HG03108 (cell line): Measurements from ENCODE around the gene PPP3CB.

Experiments
- ATAC-seq: cut with Tn5 transposase; IDR thresholded peaks from one replicate; pipeline ENCODE4 v1.9.1; 2021; ENCODE audit warnings: moderate library complexity; ENCODE audit not compliant: unreplicated experiment

The PPP3CB gene

DNA sequence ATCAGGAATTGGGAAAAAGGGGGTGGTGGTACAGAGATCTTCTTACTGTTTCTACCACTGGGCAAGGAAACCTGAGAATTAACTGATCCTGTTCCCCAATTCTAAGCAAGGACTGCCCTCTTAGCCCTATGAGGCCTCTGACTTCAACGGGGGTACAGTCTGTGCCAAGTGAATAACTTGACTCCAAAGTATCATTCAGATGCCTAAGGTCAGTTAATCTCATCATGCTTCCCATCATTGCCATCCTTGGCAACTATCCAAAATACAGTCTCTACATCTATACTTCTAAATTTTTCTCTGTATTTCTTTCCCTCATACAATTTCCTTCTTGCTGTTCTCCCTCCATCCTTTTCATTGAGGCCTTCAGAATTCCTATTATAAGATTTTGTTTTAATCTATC is 10.5 kb downstream of the PPP3CB start:
- no peak for ATAC-seq

DNA sequence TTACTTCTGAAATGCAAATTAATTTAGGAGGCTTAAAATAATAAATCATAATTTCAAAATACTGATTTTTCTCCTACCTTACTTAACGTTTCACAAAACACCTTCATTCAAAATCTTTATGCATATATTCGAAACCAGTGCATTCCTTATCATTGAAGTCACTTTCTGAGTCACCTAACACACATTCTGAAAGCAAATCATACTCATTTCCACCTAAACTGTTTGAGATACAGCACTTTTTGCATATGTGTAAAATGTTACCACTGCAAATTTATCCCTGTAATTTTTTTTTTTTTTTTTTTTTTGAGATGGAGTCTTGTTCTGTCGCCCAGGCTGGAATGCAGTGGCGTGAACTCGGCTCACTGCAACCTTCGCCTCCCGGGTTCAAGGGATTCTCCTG is 15.7 kb downstream of the PPP3CB start:
- ATAC-seq: no peak

DNA sequence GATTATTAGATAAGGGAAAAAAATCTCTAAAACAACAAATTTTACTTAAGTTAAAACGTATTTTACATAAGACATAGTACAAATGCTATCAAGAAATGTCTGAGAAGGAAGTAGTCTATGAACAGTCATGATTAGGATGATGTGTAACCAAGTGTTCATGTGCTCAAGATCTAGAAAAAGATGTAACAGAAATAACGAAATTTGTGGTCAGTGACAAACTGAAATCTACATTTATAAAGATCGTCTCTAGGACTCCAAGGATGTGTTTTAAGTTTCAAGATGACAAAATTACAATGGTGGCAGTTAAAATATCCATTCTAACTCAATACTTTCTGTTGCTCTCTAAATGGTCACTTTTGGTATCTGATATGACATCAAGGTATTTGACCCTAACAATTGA is 17.2 kb downstream of the PPP3CB start:
- no peak for ATAC-seq

DNA sequence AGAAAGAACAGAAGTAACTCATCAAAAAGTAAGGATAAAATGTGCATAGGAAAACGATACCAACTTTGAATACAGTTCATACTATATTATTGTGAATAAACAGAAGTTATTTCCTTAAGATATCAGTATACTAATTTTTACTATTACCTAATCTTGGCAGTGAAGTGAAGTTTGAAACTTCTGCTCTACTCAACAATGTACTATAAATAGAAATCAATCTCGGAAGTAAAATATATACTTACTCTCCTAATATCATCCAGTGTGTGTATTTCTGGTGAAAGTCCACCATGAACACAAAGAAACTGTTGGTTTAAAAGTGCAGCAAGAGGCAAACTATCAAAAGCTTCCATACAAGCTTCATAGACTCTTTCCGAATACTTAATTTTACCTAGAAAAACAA is 24.6 kb downstream of the PPP3CB start:
- ATAC-seq: no peak

DNA sequence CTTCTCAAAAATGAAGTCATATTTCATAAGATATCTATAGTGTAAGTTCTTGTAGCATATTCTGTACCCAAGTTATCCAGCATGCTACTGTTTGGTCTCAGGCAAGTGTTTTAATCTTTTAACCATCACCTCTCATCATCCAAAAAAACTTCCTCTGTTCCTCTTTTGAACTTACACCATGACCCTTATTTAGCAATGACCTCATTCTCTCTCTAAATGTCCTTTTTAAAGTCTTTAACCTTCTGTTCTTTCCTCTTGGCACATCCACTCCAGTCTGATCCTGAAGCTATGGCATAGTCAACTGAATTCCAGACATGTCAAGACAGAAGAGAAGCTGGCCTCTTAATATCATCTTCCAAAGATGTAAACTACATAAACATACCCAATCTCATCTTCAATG is 26.2 kb downstream of the PPP3CB start:
- no peak for ATAC-seq

DNA sequence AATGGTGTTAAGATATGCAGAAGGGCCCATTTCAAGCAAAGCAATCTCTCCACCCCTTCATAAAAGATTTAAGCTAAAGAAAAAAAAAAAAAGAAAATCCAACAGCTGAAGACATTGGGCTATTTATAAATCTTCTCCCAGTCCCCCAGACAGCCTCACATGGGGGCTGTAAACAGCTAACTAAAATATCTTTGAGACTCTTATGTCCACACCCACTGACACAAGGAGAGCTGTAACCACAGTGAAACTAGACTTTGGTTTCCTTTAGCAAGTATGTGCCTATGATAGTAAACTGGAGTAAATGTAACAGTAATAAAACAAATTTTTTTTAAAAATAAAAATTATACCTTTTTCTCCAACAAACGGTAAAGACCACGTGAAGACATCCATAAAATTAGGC is 28.6 kb downstream of the PPP3CB start:
- ATAC-seq: no peak

DNA sequence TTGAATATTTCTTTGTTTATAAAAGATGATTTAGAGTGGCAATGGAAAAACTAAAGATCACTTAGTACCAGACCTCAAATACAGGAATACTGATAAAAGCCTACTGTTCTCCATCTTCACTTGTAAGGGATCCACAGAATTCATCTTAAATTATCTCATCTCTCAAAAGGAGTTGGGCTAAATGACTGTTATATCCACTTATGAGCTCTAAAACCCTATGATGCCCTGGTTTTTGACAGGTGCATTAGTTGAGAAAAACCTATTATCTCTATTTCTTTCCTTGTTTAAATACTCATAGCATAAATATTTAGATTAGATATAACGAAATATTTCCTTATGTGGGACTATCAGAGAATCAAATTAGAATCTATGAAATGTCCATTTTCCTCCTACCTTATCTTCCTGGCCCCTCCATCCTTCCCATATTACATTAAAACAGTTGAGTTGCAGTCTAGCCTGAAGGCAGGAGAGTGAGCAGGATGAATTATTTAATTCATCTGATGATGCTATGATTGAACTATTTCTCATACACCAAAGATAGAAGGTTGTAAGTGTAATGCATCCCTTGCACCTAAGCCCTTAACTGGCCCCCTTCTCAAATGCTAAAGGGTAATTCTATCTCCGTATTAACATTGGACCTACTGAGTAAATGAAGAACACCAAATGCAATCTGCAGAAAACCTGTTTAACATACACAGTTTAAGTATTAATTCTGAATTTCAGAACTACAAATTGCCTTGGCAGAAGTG is 29.7 kb downstream of the PPP3CB start:
- ATAC-seq: no peak

DNA sequence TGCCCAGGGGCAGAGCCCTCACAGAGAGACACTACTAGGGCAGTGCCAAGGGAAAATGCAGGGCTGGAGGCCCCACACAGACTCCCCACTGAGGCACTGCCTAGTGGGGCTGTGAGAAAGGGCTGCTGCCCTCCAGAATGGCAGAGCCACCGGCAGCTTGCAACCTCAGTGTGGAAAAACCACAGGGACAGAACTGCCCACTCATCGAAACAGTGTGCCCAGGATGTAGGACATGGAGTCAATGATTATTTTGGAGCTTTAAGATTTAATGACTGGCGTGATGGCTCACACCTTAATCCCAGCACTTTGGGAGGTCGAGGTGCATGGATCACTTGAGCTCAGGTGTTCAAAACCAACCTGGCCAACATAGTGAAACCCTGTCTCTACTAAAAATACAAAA is 34.9 kb downstream of the PPP3CB start:
- ATAC-seq: no peak

DNA sequence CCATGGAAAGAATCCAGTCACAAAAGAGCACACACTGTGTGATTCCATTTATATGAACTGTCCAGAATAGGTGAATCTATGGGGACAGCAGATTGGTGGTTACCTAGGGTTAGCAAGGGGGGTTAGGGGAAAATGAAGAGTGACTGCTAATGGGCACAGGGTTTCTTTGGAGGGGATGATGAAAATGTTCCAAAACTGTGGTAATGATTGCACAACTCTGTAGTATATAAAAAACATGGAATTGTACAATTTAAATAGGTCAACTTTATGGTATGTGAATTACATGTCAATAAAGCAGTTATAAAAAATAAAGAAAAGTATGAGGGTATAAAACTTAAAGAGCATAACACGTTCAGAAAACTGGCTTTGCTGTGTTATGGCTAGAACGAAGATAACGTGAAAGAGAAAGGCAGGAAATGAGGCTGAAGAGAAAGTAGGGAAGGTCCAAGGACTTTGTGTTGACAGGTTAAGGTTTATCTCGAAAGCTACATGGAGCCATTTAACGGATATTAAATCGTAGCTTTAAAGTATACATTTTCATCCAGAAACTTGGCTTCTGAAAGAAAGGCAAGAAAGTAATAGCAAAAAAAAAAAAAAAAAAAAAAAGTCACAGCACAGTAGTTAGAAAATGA is 36.0 kb downstream of the PPP3CB start:
- no peak for ATAC-seq

DNA sequence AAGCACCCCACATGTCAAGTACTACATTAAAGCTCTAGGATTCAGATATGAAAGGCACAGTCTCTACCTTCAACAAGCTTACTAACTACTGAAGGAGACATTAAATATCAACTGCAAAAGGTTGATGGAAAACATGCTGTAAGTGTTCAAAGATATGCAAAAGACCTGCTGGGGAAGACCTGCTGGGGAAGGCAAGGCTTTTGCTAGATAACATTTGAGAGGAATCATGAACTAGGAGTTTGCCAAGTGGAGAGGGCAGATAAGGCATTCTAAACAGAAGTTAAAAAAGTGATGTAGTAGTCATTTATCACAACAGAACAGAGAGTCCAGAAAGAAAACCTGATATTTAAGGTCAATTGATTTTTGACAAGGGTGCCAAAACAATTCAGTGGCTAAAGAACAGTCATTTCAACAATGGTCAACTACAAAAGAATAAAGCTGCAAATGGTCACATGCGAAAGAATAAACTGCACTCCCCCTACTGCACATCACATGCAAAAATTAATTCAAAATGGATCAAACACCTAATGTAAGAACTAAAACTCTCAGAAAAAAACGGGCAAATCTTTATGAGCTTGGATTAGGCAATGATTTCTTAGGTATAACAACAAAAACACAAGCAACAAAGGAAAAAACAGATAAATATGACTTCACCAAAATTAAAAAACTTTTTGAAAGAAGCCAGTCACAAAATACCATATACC is 39.5 kb downstream of the PPP3CB start:
- no peak for ATAC-seq

DNA sequence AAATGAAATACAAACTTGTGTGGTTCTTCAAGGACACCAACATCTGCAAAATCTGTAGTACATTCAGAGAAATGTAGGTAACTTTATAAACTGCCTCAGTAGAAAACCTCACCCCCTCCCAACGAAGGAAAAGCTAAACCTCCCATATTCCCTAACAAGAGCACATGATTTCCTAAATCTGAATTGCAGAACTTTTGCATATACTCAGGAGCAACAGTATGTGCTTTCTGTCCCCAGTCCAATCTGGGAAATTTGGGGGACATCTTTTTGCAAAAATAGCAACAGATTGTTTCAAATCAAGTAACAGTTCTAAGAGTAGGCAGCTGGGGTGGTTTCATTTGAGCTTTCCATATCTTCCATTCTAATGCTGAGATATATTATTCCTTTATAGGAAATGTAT is 46.7 kb downstream of the PPP3CB start:
- no peak for ATAC-seq

DNA sequence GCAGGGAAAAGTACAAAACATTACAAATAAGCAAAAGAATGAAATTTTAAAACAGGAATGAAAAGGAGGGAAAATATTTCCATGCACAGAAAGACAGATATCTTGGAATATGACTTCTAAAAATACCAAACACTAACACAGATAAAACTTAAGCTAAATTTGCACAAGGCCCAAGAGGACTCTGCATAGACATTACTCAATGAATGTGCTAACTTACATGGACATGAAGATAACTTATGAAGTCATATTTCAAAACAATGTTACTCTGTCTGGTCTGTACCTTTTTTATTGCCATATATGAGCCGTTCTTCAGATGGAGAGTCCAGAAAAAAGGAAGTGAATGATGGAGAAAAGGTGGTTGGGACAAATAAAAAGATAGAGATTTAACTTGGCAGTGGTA is 47.4 kb downstream of the PPP3CB start:
- ATAC-seq: no peak

DNA sequence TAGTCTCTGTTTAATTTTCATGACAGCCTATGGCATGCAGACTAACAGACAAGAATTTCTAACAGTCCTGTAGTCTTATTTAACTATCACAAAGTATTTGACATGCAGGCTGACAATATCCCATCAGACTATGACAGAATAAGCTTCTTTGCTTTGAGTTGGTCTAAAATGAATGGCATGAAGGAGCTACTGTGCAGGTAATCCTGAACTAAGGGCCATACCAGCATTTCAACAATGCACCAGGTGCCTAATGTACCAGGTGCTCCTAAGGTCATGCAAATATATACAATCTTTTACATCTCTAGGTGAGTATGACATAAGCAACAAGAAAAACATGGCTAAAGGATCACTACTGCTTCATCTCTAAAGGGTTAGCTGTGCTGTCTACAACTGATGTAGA is 48.9 kb downstream of the PPP3CB start:
- ATAC-seq: no peak

DNA sequence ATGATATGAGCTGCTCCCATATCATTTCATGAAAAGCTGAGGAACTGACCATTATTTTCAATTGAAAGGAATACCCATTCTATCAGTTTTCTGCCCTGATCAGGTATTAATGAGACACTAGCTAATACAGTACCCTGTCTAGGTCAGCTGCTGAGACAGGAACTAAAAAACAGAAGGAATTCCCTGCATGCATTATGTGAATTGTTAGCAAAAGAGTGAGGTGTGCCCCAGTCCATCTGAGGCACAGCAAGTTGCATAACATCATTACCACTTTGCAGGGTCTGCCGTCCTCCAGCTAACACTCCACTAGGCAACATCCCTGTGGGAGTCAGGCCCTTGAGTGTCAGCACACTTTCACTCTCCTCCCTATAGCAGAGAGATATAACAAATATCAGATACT is 51.4 kb downstream of the PPP3CB start:
- ATAC-seq: no peak

DNA sequence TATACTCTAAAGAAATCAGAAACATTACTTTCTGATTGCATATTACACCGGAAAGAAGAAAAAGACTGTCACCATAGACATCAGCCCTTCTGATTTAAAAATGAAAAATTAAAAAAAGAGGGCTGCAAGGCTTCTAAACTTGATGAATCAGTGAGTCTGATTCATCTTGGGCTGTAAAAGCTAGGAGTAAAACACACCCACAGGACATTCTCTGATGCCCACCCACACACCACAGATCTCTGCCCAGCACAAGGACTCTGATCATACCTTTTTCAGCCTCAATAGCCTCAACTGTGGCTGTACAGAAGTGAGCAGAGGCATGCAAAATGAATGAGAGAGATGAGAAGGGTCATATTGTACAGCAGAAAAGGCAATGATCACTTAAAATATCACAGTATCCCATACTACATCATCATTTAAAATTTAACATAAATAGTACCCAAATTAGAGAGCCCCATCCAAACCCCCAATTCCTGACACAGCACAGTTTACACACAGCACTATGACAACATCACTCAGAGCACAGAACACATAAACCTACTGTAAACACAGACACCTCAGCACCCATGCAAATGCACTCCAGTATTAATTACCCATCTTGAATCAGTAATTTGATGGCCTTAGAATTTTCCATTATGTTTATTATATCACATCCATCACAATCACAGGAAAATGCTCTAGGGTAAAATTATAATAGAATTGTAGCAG is 56.1 kb downstream of the PPP3CB start:
- ATAC-seq: no peak

DNA sequence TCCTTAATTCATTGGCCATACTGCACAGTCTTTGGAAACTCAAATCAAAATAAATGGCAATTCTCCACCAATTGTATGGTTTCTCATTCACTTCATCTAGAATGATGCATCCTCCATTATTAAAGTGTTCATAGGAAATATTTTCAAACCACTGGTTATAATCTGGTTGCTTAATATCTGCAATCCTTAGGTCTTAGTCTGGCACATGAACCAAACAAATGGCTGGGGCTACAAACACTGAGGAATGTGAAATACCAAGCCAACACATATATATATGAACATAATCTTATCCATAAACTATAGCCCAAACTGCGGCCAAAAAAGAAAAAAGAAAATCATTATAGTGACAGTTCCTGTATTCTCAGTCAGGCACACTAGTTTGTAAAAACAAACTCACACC is 56.8 kb downstream of the PPP3CB start:
- ATAC-seq: no peak

DNA sequence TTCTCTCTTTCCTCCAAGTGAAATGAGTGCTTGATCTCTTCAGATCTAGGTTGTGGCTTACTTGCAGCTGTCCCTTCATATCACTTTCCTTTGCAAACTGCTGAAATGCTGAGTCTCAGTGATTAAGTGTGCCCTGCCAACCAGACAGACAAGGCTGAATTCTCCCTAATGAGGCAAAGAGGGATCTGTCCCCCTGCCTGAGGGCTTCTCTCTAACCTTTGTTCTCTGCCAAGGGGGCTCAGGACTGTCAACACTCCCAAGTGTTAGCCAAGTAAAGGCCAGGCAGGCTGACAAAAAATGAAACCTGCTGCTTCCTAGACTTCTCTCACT is 62.3 kb downstream of the PPP3CB start, which contains the start of gene MSS51:
TSS of gene MSS51 (minus strand) at position 24 of the 330 bp plus-strand sequence. CDS start 5,277 bp downstream, outside the sequence.
- ATAC-seq: no peak

DNA sequence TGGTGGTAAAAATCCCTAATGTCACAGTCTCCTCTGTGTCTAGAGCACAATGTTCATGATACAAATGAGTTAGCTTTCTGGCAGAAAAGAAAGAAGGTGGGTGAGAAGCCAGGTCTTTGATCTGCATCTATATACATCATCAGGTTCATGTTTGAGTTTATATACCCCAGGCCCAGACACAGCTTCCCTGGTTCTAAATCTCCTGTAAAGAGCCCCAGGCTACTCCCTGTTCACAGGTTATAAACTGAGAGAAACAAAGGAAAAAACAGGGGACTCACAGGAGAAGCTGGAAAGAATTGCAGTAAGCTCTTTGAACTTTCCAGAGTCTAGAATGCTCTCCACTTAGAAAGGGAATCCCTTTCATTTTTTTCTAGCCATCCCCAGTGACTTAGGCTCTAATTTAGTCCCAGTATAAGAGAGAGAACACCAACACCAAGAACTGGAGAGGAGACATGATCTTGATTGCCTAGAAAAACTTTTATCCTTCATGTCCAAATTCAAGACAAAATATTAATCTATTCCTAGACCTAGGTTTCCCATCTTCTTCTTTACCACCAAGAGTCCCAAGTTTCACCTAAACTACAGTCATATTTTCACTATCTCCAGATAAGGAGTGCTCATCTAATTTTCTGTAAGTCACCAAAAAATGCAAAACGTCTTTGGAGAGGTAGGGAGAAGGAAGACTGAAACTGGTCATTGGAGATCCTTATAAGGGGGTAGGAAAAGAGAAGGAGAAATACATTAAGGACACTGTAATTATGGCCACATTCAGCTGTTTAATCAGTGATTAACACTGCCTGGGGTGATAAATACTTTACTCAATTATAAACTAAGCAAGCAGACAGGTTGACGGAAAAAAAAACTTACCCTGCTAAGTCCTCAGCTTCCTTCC is 62.9 kb downstream of the PPP3CB start:
- ATAC-seq: no peak

DNA sequence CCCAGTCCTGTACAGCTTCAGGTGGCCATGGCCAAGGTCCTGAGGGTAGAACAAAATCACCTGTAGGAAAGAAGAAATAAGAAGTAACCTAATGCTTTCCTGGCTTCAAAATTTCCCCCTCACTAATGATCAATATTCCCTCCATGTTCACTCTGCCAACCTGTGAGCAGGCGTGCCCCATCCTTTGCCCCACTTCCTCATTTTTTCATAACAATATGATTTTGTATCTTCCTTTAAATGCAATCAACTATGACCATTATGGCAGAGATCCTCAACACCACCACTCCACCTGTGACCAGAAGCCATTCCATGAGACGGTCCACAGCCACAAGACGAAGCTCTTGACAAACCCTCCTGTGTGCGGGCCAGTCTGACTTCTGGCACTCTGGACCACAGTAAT is 69.5 kb downstream of the PPP3CB start:
- no peak for ATAC-seq

DNA sequence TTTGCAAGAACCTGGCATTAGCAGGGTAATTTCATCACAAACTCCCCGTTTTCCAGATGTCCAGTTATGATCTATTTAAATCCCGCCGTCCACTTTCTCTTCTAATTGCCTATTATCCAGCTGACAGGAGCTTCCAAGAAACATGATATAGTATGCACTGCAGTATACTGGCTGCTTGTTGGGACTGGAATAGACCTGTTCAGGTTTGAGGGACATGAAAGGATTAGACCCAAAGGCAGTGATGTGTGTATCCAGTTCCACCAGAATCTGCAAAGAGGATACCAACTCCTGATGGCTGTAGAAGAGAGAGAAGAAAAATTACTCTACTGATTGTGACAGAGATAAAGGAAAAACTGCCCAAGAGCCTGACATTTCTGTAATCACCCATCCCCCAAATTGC is 71.3 kb downstream of the PPP3CB start:
- ATAC-seq: no peak

DNA sequence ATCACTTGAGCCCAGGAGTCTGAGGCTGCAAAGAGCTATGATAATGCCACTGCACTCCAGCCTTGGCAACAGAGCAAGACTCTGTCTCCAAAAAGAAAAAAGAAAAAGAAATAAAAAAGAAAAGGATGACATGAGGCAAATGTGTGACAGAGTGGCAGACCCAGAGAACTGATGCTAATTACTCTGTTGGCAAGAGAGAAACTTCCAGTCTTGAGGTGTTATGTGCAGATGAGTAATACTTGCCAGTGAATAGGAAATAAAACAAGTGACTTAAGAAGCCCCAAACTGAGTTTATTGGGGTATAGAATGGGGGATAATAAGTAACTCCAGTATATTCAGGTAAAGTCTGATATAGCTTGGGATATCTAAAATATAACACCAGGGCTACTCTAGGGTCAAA is 72.5 kb downstream of the PPP3CB start:
- no peak for ATAC-seq
